GM10266 (cell line): ENCODE results near the gene OR2L8.

ENCODE experiments used
- DNase-seq: peaks from one replicate; pipeline ENCODE4 v3.0.0; 2012; ENCODE audit errors: extremely low spot score
- TF ChIP-seq, protein P1 (sequence below): IDR thresholded peaks from 2 replicates; pipeline ENCODE4 v1.5.1; 2012; ENCODE audit warnings: mild to moderate bottlenecking, low read depth; ENCODE audit not compliant: control insufficient read depth, insufficient read depth; ENCODE audit errors: missing control alignments

Gene OR2L8, protein sequence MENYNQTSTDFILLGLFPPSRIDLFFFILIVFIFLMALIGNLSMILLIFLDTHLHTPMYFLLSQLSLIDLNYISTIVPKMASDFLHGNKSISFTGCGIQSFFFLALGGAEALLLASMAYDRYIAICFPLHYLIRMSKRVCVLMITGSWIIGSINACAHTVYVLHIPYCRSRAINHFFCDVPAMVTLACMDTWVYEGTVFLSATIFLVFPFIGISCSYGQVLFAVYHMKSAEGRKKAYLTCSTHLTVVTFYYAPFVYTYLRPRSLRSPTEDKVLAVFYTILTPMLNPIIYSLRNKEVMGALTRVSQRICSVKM

GRCh38 chr1:247948558-247948957, at the start of gene OR2L8:
TSS of gene OR2L8 (plus strand) at chr1:247948858. CDS start at chr1:247948858, 0 bp downstream.
- TF ChIP-seq, protein P1, sequence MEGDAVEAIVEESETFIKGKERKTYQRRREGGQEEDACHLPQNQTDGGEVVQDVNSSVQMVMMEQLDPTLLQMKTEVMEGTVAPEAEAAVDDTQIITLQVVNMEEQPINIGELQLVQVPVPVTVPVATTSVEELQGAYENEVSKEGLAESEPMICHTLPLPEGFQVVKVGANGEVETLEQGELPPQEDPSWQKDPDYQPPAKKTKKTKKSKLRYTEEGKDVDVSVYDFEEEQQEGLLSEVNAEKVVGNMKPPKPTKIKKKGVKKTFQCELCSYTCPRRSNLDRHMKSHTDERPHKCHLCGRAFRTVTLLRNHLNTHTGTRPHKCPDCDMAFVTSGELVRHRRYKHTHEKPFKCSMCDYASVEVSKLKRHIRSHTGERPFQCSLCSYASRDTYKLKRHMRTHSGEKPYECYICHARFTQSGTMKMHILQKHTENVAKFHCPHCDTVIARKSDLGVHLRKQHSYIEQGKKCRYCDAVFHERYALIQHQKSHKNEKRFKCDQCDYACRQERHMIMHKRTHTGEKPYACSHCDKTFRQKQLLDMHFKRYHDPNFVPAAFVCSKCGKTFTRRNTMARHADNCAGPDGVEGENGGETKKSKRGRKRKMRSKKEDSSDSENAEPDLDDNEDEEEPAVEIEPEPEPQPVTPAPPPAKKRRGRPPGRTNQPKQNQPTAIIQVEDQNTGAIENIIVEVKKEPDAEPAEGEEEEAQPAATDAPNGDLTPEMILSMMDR, result no peak
- DNase-seq, result no peak

DNA sequence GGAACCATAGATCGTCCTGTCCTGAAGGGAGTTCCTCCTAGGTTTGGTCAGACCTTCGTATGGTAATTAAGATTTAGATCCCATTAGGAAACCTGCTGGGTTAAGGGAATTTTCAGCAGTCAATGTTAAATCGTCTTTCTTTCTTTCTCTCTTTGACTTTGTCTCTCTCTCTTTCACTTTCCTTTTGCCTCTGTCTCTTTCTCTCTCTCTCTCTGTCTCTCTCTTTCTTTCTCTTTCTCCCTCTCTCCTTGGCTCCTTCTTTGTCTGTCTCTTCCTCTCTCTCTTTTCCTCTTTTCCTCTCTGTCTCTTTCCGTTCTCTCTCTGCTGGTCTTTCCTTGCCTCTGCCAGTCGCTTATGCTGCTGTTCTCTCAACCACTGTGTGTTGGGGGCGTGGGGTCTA, 44.5 kb upstream of the OR2L8 start:
- no peak for DNase-seq
- TF ChIP-seq, protein P1, result no peak

DNA sequence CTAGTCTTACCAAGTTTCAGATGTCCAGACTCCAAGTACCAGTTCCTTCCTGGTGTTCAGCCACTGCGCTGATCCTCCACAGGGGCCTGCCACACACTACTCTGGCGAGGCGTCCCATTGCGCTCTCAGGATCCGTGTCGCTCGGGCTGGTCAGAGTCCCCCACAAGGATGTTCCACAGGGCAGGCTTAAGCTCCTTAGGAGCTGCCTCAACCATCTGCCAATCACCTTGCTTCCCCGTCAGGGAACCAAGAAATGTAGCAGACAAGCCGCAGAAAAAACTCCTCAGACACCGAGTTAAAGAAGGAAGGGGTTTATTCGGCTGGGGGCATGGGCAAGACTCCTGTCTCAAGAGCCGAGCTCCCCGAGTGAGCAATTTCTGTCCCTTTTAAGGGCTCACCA, 43.5 kb upstream of the OR2L8 start:
- no peak for DNase-seq
- TF ChIP-seq, protein P1, result no peak

DNA sequence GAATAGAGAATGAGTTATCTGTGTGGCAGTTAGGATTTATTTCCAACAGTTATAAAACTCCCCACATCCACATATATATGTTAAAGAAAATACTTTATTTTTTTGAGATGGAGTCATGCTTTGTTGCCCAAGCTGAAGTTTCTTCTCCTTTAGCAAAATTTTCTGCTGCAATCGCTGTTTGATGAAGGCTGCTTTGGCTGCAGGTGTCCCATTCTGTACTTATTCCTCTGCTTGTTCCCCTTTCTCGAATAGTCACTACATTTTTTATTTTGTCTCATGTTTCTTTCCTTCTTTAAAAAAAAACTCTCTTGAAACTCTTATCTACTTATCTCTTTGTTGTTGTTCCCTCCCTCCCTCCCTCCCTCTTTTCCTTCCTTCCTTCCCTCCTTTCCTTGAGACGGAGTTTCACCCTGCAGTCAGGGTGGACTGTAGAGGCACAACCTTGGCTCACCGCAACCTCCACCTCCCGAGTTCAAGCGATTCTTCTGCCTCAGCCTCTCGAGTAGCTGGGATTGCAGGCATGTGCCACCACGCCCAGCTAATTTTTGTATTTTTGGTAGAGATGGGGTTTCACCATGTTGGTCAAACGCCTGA, 42.7 kb upstream of the OR2L8 start:
- TF ChIP-seq, protein P1, result no peak
- DNase-seq, result no peak

DNA sequence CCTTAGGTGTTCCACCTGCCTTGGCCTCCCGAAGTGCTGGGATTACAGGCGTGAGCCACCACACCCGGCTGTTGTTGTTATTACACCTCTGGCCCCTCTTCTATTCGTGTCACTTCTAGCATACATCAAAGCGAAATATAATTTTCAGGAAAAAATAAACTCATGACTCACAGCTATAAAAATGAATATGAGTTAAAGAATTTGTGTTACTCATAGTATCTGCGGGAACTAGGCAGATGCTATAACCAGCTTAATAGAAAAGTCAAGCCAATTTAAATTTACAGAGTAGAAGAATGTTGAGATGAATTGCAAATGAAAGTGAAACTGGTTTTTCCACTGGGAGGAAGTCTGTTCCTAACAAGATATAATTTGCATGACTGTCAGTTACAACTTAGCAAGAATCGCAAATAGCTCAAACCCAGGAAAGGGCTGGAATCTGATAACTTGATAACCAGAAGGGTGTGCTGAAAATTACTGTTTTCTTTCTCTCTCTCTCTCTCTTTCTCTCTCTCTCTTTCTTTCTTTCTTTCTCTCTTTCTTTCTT, 42.1 kb upstream of the OR2L8 start:
- no peak for DNase-seq
- TF ChIP-seq, protein P1, result no peak

- DNase-seq, result no peak
- TF ChIP-seq, protein P1, result no peak
These were observed 39.9 kb upstream of the OR2L8 start for GRCh38 chr1:247908766-247909165.

GRCh38 chr1:247913786-247914185, 34.9 kb upstream of the OR2L8 start:
- DNase-seq, result no peak

More at GRCh38 chr1:247913786-247914185, 34.9 kb upstream of the OR2L8 start:
- TF ChIP-seq, protein P1, result no peak
